Neural progenitor cell (in vitro differentiated cells): ENCODE results near the gene LRRC1. TPM values are rescaled to one million over a fixed set of nuclear protein-coding genes. Genes with fewer than 3 reads are reported as not detected.

Experiments
- DNase-seq: peaks from one replicate; pipeline ENCODE4 v3.0.0-alpha.2; 2016; ENCODE audit warnings: low spot score
- H2AFZ ChIP-seq: fragments of 200-600 bp; sonication (generic); replicated peaks from 2 replicates; pipeline ENCODE4 v1.6.1; 2016; ENCODE audit warnings: antibody characterized with exemption
- H3F3A ChIP-seq: fragments of 200-600 bp; sonication (generic); 2 replicates; pipeline ENCODE4 v1.6.1; 2016; ENCODE audit warnings: antibody characterized with exemption, low read depth
- H3K27ac ChIP-seq: fragments of 200-600 bp; sonication (generic); 2 replicates; pipeline ENCODE4 v1.5.1; 2016; ENCODE audit warnings: mild to moderate bottlenecking
- H3K27me3 ChIP-seq: fragments of 200-600 bp; sonication (generic); 2 replicates; pipeline ENCODE4 v1.6.1; 2016; ENCODE audit warnings: mild to moderate bottlenecking, moderate library complexity
- H3K36me3 ChIP-seq: fragments of 200-600 bp; sonication (generic); 2 replicates; pipeline ENCODE4 v1.5.1; 2016
- H3K4me1 ChIP-seq: fragments of 200-600 bp; sonication (generic); 2 replicates; pipeline ENCODE4 v1.6.1; 2016; ENCODE audit warnings: mixed run types
- H3K4me2 ChIP-seq: fragments of 200-600 bp; sonication (generic); 2 replicates; pipeline ENCODE4 v1.6.1; 2016
- H3K4me3 ChIP-seq: fragments of 200-600 bp; sonication (generic); 2 replicates; pipeline ENCODE4 v1.5.1; 2016
- H3K79me2 ChIP-seq: fragments of 200-600 bp; sonication (generic); 2 replicates; pipeline ENCODE4 v1.6.1; 2016; ENCODE audit warnings: low read depth
- H3K9ac ChIP-seq: fragments of 200-600 bp; sonication (generic); 2 replicates; pipeline ENCODE4 v1.6.1; 2016
- H3K9me3 ChIP-seq: fragments of 200-600 bp; sonication (generic); 2 replicates; pipeline ENCODE4 v1.5.1; 2016; ENCODE audit warnings: low read depth
- H4K20me1 ChIP-seq: fragments of 200-600 bp; sonication (generic); 2 replicates; pipeline ENCODE4 v1.6.1; 2016; ENCODE audit warnings: low read depth
- H3K27ac Mint-ChIP-seq: 3 replicates; pipeline ENCODE4 v1.8.0; 2021; ENCODE audit warnings: mixed read lengths
- H3K27me3 Mint-ChIP-seq: 2 replicates; pipeline ENCODE4 v1.8.0; 2022; ENCODE audit warnings: low read depth, mild to moderate bottlenecking, inconsistent platforms, moderate library complexity, mixed read lengths; ENCODE audit not compliant: insufficient read depth
- H3K36me3 Mint-ChIP-seq: 3 replicates; pipeline ENCODE4 v1.8.0; 2021; ENCODE audit warnings: mixed read lengths
- H3K4me1 Mint-ChIP-seq: 3 replicates; pipeline ENCODE4 v1.8.0; 2021; ENCODE audit warnings: mixed read lengths
- H3K4me3 Mint-ChIP-seq: 3 replicates; pipeline ENCODE4 v1.8.0; 2021; ENCODE audit warnings: mild to moderate bottlenecking, moderate library complexity, mixed read lengths
- H3K9me3 Mint-ChIP-seq: 3 replicates; pipeline ENCODE4 v1.8.0; 2020; ENCODE audit warnings: mixed read lengths
- EZH2 ChIP-seq: fragments of 200-600 bp; sonication (generic); IDR thresholded peaks from 2 replicates; pipeline ENCODE4 v1.6.1; 2017; ENCODE audit warnings: antibody characterized with exemption, mild to moderate bottlenecking, moderate library complexity
- EZH2phosphoT487 ChIP-seq: fragments of 200-600 bp; sonication (generic); IDR thresholded peaks from 2 replicates; pipeline ENCODE4 v1.6.1; 2017; ENCODE audit warnings: antibody characterized with exemption
- total RNA-seq: library from RNA; depleted of rRNA; stranded (reverse); fragments of >200 nt; gene quantifications from 2 replicates; pipeline ENCODE4 v1.2.3, GENCODE V29; 2015; ENCODE audit warnings: low replicate concordance
- TF ChIP-seq, protein P1 (sequence below): fragments of 200-600 bp; sonication (generic); IDR thresholded peaks from 2 replicates; pipeline ENCODE4 v1.5.1; 2017; ENCODE audit warnings: antibody characterized with exemption, mild to moderate bottlenecking

Gene LRRC1
- total RNA-seq, 1 donor from 2014 or later, result 14.0 TPM

DNA sequence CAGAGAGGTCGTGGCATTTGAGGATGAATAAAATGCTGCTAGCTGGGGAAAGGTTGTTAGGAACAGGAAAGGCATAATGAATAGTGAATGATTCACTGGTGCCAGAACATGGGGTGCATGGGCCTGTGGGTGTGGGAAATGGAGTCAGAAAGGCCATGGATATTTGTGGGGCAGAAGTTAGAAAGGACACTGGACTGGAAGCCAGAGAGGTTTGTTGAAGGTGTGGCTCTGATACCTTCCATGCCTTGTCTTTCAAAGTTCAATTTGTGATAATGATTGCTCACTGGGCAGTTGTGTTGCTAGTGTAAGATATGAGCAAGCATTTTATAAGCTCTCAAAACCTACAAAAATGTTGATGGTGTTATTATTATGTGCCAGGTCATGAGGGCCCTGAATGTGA is 32.7 kb downstream of the LRRC1 start:
- H3K79me2 ChIP-seq, result peaks cover 14% of the 10 kb centered on the region
- H3K27ac Mint-ChIP-seq, result no peak overlapping the region
- H3K27ac ChIP-seq, result no peak overlapping the region
- no peaks in the 10 kb centered on the region for H3K36me3 ChIP-seq
- H3K9ac ChIP-seq, result no peak overlapping the region
- no peaks in the 10 kb centered on the region for H3K9me3 ChIP-seq
- peaks cover 2% of the 10 kb centered on the region for H3K36me3 Mint-ChIP-seq
- H4K20me1 ChIP-seq, result no peaks in the 10 kb centered on the region
- no peak overlapping the region for H3K4me2 ChIP-seq
- no peaks in the 10 kb centered on the region for H3K9me3 Mint-ChIP-seq
- no peak overlapping the region for H2AFZ ChIP-seq
- H3K4me1 Mint-ChIP-seq, result peaks cover 7% of the 10 kb centered on the region
- no peaks in the 10 kb centered on the region for H3F3A ChIP-seq
- peaks cover 13% of the 10 kb centered on the region for H3K4me1 ChIP-seq
- TF ChIP-seq, protein P1, sequence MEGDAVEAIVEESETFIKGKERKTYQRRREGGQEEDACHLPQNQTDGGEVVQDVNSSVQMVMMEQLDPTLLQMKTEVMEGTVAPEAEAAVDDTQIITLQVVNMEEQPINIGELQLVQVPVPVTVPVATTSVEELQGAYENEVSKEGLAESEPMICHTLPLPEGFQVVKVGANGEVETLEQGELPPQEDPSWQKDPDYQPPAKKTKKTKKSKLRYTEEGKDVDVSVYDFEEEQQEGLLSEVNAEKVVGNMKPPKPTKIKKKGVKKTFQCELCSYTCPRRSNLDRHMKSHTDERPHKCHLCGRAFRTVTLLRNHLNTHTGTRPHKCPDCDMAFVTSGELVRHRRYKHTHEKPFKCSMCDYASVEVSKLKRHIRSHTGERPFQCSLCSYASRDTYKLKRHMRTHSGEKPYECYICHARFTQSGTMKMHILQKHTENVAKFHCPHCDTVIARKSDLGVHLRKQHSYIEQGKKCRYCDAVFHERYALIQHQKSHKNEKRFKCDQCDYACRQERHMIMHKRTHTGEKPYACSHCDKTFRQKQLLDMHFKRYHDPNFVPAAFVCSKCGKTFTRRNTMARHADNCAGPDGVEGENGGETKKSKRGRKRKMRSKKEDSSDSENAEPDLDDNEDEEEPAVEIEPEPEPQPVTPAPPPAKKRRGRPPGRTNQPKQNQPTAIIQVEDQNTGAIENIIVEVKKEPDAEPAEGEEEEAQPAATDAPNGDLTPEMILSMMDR, result no peak
- TF ChIP-seq EZH2 (no peak), EZH2phosphoT487 (no peak)
- H3K27me3 ChIP-seq, result no peaks in the 10 kb centered on the region
- no peak for DNase-seq
- H3K4me3 ChIP-seq, result no peak overlapping the region
- no peak overlapping the region for H3K4me3 Mint-ChIP-seq
- no peaks in the 10 kb centered on the region for H3K27me3 Mint-ChIP-seq

DNA sequence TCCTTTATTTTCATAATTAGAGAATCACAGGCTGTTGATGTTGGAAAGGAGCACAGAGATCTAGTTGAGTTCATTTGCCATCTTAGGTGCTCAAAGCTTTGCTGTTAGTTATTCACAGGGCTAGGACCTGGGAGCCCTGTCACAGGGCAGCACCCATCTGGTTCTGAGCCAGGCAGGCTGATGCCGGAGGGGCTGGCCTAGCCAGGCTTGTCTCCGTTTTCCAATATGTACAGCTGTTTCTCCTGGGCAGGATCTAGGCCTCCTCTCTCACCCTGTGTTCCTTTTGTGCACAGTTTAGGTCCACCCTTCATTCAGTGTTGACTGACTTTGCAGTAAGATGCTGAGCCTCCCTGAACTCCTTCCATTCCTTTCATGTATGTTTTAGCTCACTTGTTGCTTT is 33.4 kb downstream of the LRRC1 start:
- Histone ChIP-seq H3F3A (no peaks in the 10 kb centered on the region), H3K36me3 (no peaks in the 10 kb centered on the region), H3K4me1 (peaks cover 13% of the 10 kb centered on the region), H3K9ac (no peak overlapping the region), H3K4me2 (no peak overlapping the region), H4K20me1 (no peaks in the 10 kb centered on the region), H3K27ac (no peak overlapping the region), H2AFZ (no peak overlapping the region), H3K79me2 (peaks cover 14% of the 10 kb centered on the region), H3K4me3 (no peak overlapping the region), H3K27me3 (no peaks in the 10 kb centered on the region), H3K9me3 (no peaks in the 10 kb centered on the region)
- Mint-ChIP-seq H3K9me3 (no peaks in the 10 kb centered on the region), H3K27ac (no peak overlapping the region), H3K36me3 (peaks cover 2% of the 10 kb centered on the region), H3K4me3 (no peak overlapping the region), H3K4me1 (peaks cover 11% of the 10 kb centered on the region), H3K27me3 (no peaks in the 10 kb centered on the region)
- no peak for DNase-seq
- TF ChIP-seq EZH2, result no peak
- TF ChIP-seq EZH2phosphoT487, result no peak
- TF ChIP-seq, protein P1, result no peak

DNA sequence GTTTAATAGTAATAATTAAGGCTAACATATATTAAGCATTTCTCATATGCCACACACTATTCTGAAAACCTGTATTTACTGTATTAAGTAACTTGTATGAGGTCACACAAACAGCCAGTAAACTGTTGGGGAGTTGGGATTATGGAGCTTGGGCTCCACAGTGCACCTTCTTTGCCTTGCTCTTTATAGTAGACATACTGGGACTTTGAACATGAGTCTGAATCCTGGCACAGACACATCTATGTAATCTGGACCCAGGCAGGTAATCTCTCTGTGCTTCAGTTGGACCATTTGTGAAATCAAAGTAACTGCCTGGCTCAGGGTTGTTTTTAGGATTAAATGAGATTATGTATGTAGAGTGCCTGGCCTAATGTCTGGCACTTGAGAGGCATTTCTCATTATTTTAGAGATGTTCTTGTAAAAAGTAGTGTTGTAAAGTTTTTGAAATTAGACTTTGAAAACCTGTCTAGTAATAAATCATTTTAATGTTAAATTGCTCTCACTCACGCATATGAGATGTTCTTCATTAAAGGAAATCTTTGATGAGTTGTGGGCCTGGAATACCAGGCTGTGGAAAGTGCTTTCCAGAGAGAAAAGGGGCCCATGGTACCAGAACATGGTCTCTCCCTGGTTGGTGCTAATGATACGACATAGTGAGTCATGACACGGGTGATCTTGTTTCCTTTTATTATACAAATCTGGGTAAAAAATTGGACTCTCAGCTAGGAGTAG is 34.3 kb downstream of the LRRC1 start:
- no peaks in the 10 kb centered on the region for H3K9me3 Mint-ChIP-seq
- no peaks in the 10 kb centered on the region for H3F3A ChIP-seq
- H3K27ac ChIP-seq, result no peak overlapping the region
- H3K9me3 ChIP-seq, result no peaks in the 10 kb centered on the region
- H3K36me3 ChIP-seq, result no peaks in the 10 kb centered on the region
- H2AFZ ChIP-seq, result no peak overlapping the region
- H3K79me2 ChIP-seq, result peaks cover 14% of the 10 kb centered on the region
- no peak overlapping the region for H3K4me2 ChIP-seq
- no peak overlapping the region for H3K9ac ChIP-seq
- no peak for TF ChIP-seq EZH2phosphoT487
- TF ChIP-seq, protein P1, result no peak
- TF ChIP-seq EZH2, result no peak
- peaks cover 17% of the 10 kb centered on the region for H3K4me1 Mint-ChIP-seq
- H3K4me3 Mint-ChIP-seq, result no peak overlapping the region
- H3K27ac Mint-ChIP-seq, result no peak overlapping the region
- no peak for DNase-seq
- peaks cover 13% of the 10 kb centered on the region for H3K4me1 ChIP-seq
- no peaks in the 10 kb centered on the region for H4K20me1 ChIP-seq
- H3K36me3 Mint-ChIP-seq, result peaks cover 2% of the 10 kb centered on the region
- no peaks in the 10 kb centered on the region for H3K27me3 ChIP-seq
- H3K27me3 Mint-ChIP-seq, result no peaks in the 10 kb centered on the region
- no peak overlapping the region for H3K4me3 ChIP-seq
